GM12891 (cell line): Measurements from ENCODE around the gene TPD52L2.
"Not testable (repeated sequence)": the region's sequence is repeated elsewhere in the genome, so short reads cannot be mapped to it uniquely, and the experiment has no call there.

Experiments used
- POLR2A ChIP-seq: IDR thresholded peaks from 2 replicates; pipeline ENCODE4 v1.6.1; 2011; ENCODE audit warnings: low read depth, low read length, control low read depth
- POLR2AphosphoS5 ChIP-seq: IDR thresholded peaks from 2 replicates; pipeline ENCODE4 v1.6.1; 2011; ENCODE audit warnings: low read depth, low read length, control low read depth
- TAF1 ChIP-seq: IDR thresholded peaks from 2 replicates; pipeline ENCODE4 v1.6.1; 2011; ENCODE audit warnings: low read depth, low read length, control low read depth

GRCh38 chr20:63853733-63854068, 11.4 kb upstream of the TPD52L2 start:
- TF ChIP-seq POLR2A, POLR2AphosphoS5, TAF1: not testable (repeated sequence)
